Gastroesophageal sphincter (tissue), 3 donors: ENCODE results near the gene TENT4A.

ENCODE experiments used
- CTCF ChIP-seq, 4 experiments: fragments of 200-600 bp in 2 of 4; fragments of 450-650 bp in 2 of 4; sonication (generic) in 1 of 4; IDR thresholded peaks; one replicate each; pipeline ENCODE4 v1.5.1; 2017 to 2019; ENCODE audit warnings: antibody characterized with exemption in 4 of 4, mild to moderate bottlenecking in 2 of 4, moderate library complexity in 2 of 4
- EP300 ChIP-seq: sonication (generic); formaldehyde crosslinking; IDR thresholded peaks from one replicate; pipeline ENCODE4 v1.6.1; 2017; ENCODE audit warnings: antibody characterized with exemption, mild to moderate bottlenecking
- POLR2A ChIP-seq, 2 donors: fragments of 450-650 bp; IDR thresholded peaks; one replicate each; pipeline ENCODE4 v1.6.1; 2017; ENCODE audit warnings: antibody characterized with exemption in 2 of 2, mild to moderate bottlenecking in 2 of 2, moderate library complexity in 1 of 2
- POLR2AphosphoS5 ChIP-seq: sonication (generic); formaldehyde crosslinking; IDR thresholded peaks from one replicate; pipeline ENCODE4 v1.6.1; 2017; ENCODE audit warnings: antibody characterized with exemption

- TF ChIP-seq CTCF (IDR thresholded peaks at IDR 0.05), result no peak
- no peak for TF ChIP-seq POLR2A (IDR thresholded peaks at IDR 0.05)
- no peak for TF ChIP-seq POLR2AphosphoS5
- no peak for TF ChIP-seq EP300
These were observed 26.4 kb downstream of the TENT4A start for GRCh38 chr5:6739603-6740002.
